SK-N-SH treated with all-trans-retinoic acid at 6 μM for 48 hours (cell line): ENCODE results near the gene NFKB1.

Experiments
- ATAC-seq: fragments of 200-7000 bp; cut with Tn5 transposase; 3 replicates; pipeline ENCODE4 v1.9.1; 2020; ENCODE audit warnings: mild to moderate bottlenecking, moderate library complexity
- BACH2 ChIP-seq: fragments of 250-450 bp; sonication (Bioruptor Pico); IDR thresholded peaks from 2 replicates; pipeline ENCODE4 v1.9.0; 2021; ENCODE audit warnings: mild to moderate bottlenecking, borderline replicate concordance
- CREB5 ChIP-seq: fragments of 250-450 bp; sonication (Bioruptor Pico); IDR thresholded peaks from 2 replicates; pipeline ENCODE4 v1.5.1; 2020; ENCODE audit warnings: low read depth, mild to moderate bottlenecking, moderate library complexity
- CSDC2 ChIP-seq: fragments of 250-450 bp; sonication (Bioruptor Pico); IDR thresholded peaks from 2 replicates; pipeline ENCODE4 v1.5.0; 2020; ENCODE audit warnings: mild to moderate bottlenecking, moderate library complexity
- CSRNP3 ChIP-seq: fragments of 250-450 bp; sonication (Bioruptor Pico); IDR thresholded peaks from 2 replicates; pipeline ENCODE4 v1.5.1; 2021; ENCODE audit warnings: mild to moderate bottlenecking, moderate library complexity
- ESRRG ChIP-seq: fragments of 250-450 bp; sonication (Bioruptor Pico); IDR thresholded peaks from 2 replicates; pipeline ENCODE4 v1.6.1; 2021; ENCODE audit warnings: mild to moderate bottlenecking
- GLIS3 ChIP-seq: fragments of 250-450 bp; sonication (Bioruptor Pico); IDR thresholded peaks from 2 replicates; pipeline ENCODE4 v1.5.0; 2020; ENCODE audit warnings: mild to moderate bottlenecking, moderate library complexity
- ISL1 ChIP-seq: fragments of 250-450 bp; sonication (Bioruptor Pico); IDR thresholded peaks from 2 replicates; pipeline ENCODE4 v2.1.2; 2022; ENCODE audit warnings: mild to moderate bottlenecking, moderate library complexity
- OSR1 ChIP-seq: fragments of 250-450 bp; sonication (Bioruptor Pico); IDR thresholded peaks from 2 replicates; pipeline ENCODE4 v1.8.0; 2022; ENCODE audit warnings: moderate library complexity, mild to moderate bottlenecking, inconsistent platforms
- PATZ1 ChIP-seq: fragments of 250-450 bp; sonication (Bioruptor Pico); IDR thresholded peaks from 2 replicates; pipeline ENCODE4 v1.8.0; 2020; ENCODE audit warnings: mild to moderate bottlenecking, moderate library complexity, borderline replicate concordance
- POU6F1 ChIP-seq: fragments of 250-450 bp; sonication (Bioruptor Pico); IDR thresholded peaks from 2 replicates; pipeline ENCODE4 v1.8.0; 2021; ENCODE audit warnings: low read depth, mild to moderate bottlenecking, moderate library complexity, borderline replicate concordance
- PPARA ChIP-seq: fragments of 250-450 bp; sonication (Bioruptor Pico); IDR thresholded peaks from 2 replicates; pipeline ENCODE4 v1.5.0; 2020; ENCODE audit warnings: mild to moderate bottlenecking, borderline replicate concordance
- SNAI2 ChIP-seq: fragments of 250-450 bp; sonication (Bioruptor Pico); IDR thresholded peaks from 2 replicates; pipeline ENCODE4 v1.5.0; 2020; ENCODE audit warnings: mild to moderate bottlenecking, moderate library complexity
- TCF4 ChIP-seq: fragments of 250-450 bp; sonication (Bioruptor Pico); IDR thresholded peaks from 2 replicates; pipeline ENCODE4 v1.8.0; 2021; ENCODE audit warnings: mild to moderate bottlenecking, moderate library complexity, borderline replicate concordance
- TOX ChIP-seq: fragments of 250-450 bp; sonication (Bioruptor Pico); IDR thresholded peaks from 2 replicates; pipeline ENCODE4 v1.8.0; 2021; ENCODE audit warnings: mild to moderate bottlenecking, moderate library complexity, borderline replicate concordance
- TSHZ2 ChIP-seq: fragments of 250-450 bp; sonication (Bioruptor Pico); IDR thresholded peaks from 2 replicates; pipeline ENCODE4 v1.5.0; 2020; ENCODE audit warnings: mild to moderate bottlenecking, moderate library complexity
- ZC3H10 ChIP-seq: fragments of 250-450 bp; sonication (Bioruptor Pico); IDR thresholded peaks from 2 replicates; pipeline ENCODE4 v1.5.1; 2021; ENCODE audit warnings: mild to moderate bottlenecking, moderate library complexity
- ZFP3 ChIP-seq: fragments of 250-450 bp; sonication (Bioruptor Pico); IDR thresholded peaks from 2 replicates; pipeline ENCODE4 v1.5.0; 2020; ENCODE audit warnings: mild to moderate bottlenecking, moderate library complexity
- ZNF565 ChIP-seq: fragments of 450-650 bp; formaldehyde crosslinking; conservative IDR thresholded peaks from 2 replicates; pipeline ENCODE4 v1.5.0; 2020; ENCODE audit warnings: low read depth, mild to moderate bottlenecking, moderate library complexity
- ZNF70 ChIP-seq: fragments of 450-650 bp; formaldehyde crosslinking; IDR thresholded peaks from 2 replicates; pipeline ENCODE4 v1.5.0; 2020; ENCODE audit warnings: mild to moderate bottlenecking, moderate library complexity

The NFKB1 gene

GRCh38 chr4:102560115-102560514, 59.0 kb downstream of the NFKB1 start (continued):
- TF ChIP-seq CSRNP3 (CRISPR knock-in tag) = no peak

GRCh38 chr4:102560571-102561341, 59.6 kb downstream of the NFKB1 start:
- TF ChIP-seq ISL1 (CRISPR knock-in tag) = no peak
- no peak for TF ChIP-seq SNAI2 (CRISPR knock-in tag)
- ATAC-seq = no peak

- TF ChIP-seq PATZ1 (no peak), TSHZ2 (CRISPR knock-in tag) (no peak), OSR1 (no peak), ZC3H10 (no peak), ZNF70 (CRISPR knock-in tag) (no peak)
- ATAC-seq = no peak
Observed at GRCh38 chr4:102563000-102563399, 61.8 kb downstream of the NFKB1 start.

GRCh38 chr4:102564399-102565059, 63.4 kb downstream of the NFKB1 start:
- peak; percentile 59 for ATAC-seq
- TF ChIP-seq CSDC2 (CRISPR knock-in tag) (no peak), SNAI2 (CRISPR knock-in tag) (no peak), ZNF565 (no peak), POU6F1 (CRISPR knock-in tag) (no peak), TCF4 (CRISPR knock-in tag) (no peak), ISL1 (CRISPR knock-in tag) (no peak), PPARA (CRISPR knock-in tag) (no peak), PATZ1 (no peak), TOX (CRISPR knock-in tag) (no peak), OSR1 (no peak), CREB5 (CRISPR knock-in tag) (no peak), ESRRG (CRISPR knock-in tag) (no peak), ZNF70 (CRISPR knock-in tag) (no peak), BACH2 (CRISPR knock-in tag) (no peak), ZFP3 (CRISPR knock-in tag) (no peak), GLIS3 (CRISPR knock-in tag) (no peak)
